Peyer's patch (tissue), 4 donors: ENCODE measurements around the gene FRMD4A.

Experiments
- CTCF ChIP-seq, 6 experiments: fragments of 450-650 bp in 4 of 6; fragments of 200-600 bp in 2 of 6; sonication (generic) in 1 of 6; IDR thresholded peaks; one replicate each; pipeline ENCODE4 v1.5.1; 2017 to 2019; ENCODE audit warnings: antibody characterized with exemption in 6 of 6, mild to moderate bottlenecking in 3 of 6, moderate library complexity in 1 of 6
- POLR2A ChIP-seq, 2 donors: fragments of 450-650 bp; IDR thresholded peaks; one replicate each; pipeline ENCODE4 v1.5.1; 2017; ENCODE audit warnings: antibody characterized with exemption in 2 of 2, mild to moderate bottlenecking in 2 of 2, moderate library complexity in 2 of 2

DNA sequence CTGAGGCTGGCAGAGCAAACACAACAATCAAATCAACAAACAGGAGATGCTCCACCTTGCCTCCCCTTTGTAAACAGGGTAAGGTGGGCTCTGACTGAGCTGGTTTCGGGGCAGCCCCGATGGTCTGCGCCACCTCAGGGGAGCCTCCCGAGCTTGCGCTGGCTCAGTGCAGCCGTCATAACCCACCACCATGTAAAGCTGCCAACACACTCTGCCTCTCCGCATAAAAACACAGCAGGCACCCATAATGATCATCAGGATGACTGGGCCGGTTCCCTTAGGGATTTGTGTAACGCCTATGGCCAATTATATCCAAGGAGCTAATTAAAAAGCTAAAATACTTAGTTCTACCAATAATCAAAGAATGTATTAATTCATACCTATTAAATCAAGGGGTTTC is 619.4 kb downstream of the FRMD4A start:
- TF ChIP-seq CTCF (IDR thresholded peaks at IDR 0.05) (no peak), POLR2A (IDR thresholded peaks at IDR 0.05) (no peak)
